Fibroblast of lung (primary cell): Measurements from ENCODE around the gene SYP.

Experiments
- EZH2 ChIP-seq: IDR thresholded peaks from 2 replicates; pipeline ENCODE4 v1.5.1; 2012; ENCODE audit warnings: low read length, control low read depth, mild to moderate bottlenecking; ENCODE audit errors: missing control alignments
- TF ChIP-seq, protein P1 (sequence below), 2 donors: IDR thresholded peaks in 1 of 2; conservative IDR thresholded peaks in 1 of 2; 1 replicate in 1 of 2; 2 replicates in 1 of 2; pipeline ENCODE4 v1.5.1; 2011 to 2012; ENCODE audit warnings: low read length in 2 of 2, control low read depth in 1 of 2, inconsistent platforms in 1 of 2, low read depth in 1 of 2, mild to moderate bottlenecking in 1 of 2

DNA sequence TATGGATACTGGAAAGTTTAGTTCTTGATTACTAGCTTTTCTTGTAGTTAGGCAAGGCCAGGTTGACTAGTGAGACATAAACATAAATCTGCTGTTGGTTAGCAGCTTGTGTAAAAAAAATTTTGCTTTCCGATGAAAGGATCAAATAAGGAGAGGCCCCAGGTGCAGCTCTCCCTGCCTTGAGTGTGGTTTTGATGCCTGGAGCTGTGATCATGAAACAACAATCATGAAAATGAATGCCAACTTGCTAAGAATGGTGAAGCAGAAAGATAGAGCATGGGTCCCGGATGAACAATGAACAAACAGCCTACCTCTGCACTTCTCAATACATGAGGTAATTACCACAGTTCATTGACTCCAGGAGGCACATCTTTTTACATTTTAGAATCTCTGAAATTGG is 14.4 kb upstream of the SYP start:
- TF ChIP-seq, protein P1, sequence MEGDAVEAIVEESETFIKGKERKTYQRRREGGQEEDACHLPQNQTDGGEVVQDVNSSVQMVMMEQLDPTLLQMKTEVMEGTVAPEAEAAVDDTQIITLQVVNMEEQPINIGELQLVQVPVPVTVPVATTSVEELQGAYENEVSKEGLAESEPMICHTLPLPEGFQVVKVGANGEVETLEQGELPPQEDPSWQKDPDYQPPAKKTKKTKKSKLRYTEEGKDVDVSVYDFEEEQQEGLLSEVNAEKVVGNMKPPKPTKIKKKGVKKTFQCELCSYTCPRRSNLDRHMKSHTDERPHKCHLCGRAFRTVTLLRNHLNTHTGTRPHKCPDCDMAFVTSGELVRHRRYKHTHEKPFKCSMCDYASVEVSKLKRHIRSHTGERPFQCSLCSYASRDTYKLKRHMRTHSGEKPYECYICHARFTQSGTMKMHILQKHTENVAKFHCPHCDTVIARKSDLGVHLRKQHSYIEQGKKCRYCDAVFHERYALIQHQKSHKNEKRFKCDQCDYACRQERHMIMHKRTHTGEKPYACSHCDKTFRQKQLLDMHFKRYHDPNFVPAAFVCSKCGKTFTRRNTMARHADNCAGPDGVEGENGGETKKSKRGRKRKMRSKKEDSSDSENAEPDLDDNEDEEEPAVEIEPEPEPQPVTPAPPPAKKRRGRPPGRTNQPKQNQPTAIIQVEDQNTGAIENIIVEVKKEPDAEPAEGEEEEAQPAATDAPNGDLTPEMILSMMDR (conservative IDR thresholded peaks at IDR 0.05 in 1 of 2, IDR thresholded peaks at IDR 0.05 in 1 of 2; ENCODE audit: low read depth in 1 of 2, low read length in 2 of 2) = no peak
- TF ChIP-seq EZH2 = no peak
